GM12864 (cell line): ENCODE measurements around the gene COL5A3.

Experiments used
- DNase-seq: peaks from one replicate; pipeline ENCODE4 v3.0.0-alpha.2; 2011; ENCODE audit warnings: low read depth
- H3K4me3 ChIP-seq: 2 replicates; pipeline ENCODE4 v1.5.1; 2011; ENCODE audit warnings: mild to moderate bottlenecking, low read depth, low read length, control low read depth
- TF ChIP-seq, protein P1 (sequence below): IDR thresholded peaks from 2 replicates; pipeline ENCODE4 v1.5.1; 2011; ENCODE audit warnings: low read depth, mild to moderate bottlenecking, moderate library complexity, low read length, control low read depth, inconsistent platforms; ENCODE audit errors: missing control alignments

The COL5A3 gene

DNA sequence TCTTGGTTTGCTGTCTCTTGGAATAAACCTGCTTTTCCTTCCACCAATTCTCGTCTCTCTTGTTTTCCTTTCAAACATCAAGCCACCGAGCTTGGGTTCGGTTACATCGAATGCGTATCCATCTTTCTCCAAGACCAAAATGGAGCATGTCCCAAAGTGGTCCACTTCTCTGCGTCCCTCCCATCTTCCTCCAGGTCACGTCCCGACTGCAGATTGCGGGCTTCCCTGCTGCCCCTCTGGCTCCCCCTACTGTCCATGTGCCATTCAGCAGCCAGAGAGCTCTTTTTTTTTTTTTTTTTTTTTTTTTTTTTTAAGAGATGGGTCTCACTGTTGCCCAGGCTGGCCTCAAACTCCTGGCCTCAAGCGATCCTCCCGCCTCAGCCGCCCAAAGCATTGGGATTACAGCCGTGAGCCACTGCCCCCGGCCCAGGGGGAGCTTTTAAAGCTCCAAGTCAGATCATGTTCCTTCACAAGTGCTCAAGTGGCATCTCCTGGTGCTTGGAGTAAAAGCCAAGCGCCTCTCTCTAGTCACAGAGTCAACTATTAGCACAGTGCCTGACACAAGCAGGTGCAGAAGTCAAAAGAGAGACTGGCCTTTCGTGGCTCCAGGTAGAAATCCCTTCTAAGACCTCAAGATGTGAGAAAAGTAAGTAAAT lies 10.0 kb downstream of the COL5A3 start:
- no peak overlapping the region for H3K4me3 ChIP-seq
- TF ChIP-seq, protein P1, sequence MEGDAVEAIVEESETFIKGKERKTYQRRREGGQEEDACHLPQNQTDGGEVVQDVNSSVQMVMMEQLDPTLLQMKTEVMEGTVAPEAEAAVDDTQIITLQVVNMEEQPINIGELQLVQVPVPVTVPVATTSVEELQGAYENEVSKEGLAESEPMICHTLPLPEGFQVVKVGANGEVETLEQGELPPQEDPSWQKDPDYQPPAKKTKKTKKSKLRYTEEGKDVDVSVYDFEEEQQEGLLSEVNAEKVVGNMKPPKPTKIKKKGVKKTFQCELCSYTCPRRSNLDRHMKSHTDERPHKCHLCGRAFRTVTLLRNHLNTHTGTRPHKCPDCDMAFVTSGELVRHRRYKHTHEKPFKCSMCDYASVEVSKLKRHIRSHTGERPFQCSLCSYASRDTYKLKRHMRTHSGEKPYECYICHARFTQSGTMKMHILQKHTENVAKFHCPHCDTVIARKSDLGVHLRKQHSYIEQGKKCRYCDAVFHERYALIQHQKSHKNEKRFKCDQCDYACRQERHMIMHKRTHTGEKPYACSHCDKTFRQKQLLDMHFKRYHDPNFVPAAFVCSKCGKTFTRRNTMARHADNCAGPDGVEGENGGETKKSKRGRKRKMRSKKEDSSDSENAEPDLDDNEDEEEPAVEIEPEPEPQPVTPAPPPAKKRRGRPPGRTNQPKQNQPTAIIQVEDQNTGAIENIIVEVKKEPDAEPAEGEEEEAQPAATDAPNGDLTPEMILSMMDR: peak; percentile 85
- peak; percentile 19 for DNase-seq

DNA sequence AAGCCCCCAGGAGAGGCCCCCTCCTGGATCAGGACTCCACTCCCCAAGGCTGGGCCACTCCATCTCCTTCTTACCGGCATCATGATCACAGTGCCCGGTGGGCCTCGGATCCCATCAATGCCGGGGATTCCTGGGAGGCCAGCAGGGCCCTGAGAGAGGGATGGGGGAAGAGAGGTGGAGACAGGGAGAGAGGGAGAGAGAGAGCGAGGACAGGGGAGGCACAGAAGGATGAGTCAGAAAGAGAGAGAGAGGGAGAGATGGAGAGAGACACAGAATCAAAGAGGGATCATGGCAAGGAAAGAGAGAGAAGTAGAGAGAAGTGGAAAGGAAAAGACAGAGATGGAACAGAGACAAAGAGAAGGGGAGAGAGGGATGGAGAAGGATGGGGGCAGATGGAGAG lies 13.8 kb downstream of the COL5A3 start:
- TF ChIP-seq, protein P1: no peak
- no peak for DNase-seq
- no peak overlapping the region for H3K4me3 ChIP-seq

DNA sequence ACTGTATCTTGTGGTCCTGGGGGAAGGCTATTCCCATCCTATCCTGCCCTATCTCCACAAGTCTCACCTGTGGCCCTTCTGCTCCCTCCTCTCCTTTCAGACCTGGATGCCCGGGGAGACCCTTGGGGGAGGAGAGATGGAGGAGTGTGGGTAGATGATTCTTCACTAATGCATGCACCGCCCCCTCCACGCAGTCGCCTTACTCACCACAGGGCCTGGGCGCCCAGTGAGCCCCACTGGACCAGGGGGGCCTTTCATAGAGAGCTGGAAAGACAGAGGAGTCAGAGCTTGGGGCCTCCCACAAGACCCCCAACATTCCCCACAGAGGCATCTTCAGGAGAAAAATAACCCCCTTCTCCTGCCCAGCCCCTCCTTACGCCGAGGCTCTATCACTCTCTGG lies 14.3 kb downstream of the COL5A3 start:
- no peak overlapping the region for H3K4me3 ChIP-seq
- TF ChIP-seq, protein P1: no peak
- DNase-seq: no peak

DNA sequence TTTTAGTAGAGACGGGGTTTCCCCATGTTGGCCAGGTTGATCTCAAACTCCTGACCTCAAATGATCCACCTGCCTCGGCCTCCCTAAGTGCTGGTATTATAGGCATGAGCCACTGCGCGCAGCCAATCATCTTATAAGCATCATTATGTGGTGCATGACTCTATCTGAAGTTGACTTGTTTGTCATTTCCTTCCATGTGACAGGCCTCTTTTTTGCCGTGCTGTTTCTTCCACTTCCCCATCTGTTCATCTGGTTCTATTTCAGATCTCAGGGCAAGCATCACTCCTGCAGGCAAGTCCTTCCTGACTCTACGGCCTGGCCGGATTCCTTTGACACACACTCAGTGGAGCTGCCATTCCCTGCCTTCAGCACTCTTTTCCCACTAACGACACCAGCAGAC lies 15.2 kb downstream of the COL5A3 start:
- TF ChIP-seq, protein P1: no peak
- no peak overlapping the region for H3K4me3 ChIP-seq
- no peak for DNase-seq

DNA sequence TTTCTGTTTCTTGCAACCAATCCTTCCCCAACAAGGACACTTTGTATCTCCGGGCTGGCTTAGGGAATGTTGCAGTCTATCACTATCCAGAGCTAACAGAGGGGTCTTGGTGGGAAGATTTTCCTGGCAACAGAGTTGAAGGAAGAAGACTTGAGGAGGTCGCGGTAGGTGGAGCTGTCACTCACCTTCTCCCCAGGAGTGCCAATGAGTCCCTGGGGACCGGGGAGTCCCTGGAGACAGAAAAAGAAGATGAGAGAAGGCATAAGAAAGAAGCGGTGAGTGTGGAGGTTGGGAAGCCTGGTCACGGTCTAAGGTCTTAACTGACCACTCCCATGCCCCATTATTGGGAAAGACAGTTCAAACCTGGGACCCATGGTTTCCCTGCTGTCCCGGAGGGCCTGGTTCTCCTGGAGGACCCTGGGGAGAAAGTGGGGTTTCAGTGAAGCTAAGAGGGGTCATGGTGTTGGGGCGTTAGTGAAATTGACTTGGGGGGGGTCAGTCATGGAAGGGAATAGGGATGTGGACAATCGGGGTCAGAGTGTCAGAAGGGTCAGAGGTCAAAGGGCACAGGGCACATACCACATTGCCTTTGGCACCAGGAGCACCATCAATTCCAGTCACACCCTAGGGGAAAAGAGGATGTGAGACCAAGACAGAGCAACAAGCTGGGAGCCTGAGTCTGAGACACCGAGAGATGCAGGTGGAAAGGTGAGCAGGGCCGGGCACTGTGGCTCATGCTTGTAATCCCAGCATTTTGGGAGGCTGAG lies 18.7 kb downstream of the COL5A3 start:
- DNase-seq: no peak
- TF ChIP-seq, protein P1: no peak
- no peak overlapping the region for H3K4me3 ChIP-seq

DNA sequence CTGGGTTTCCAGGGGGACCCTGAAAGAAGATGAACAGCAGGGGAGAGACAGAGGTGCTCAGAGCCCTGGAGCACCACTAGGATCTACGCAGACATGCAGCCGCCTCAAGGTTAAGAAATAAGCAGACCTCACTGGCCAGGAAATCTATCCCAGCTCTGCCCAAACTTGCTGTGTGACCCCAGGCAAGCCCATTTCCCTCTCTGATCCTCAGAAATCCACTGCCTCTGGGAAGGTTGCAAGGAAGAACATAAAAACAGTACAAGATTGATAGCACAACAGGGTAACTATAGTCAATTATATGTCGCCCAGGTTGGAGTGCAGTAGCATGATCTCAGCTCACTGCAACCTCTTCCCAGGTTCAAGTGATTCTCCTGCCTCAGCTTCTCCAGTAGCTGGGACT lies 20.8 kb downstream of the COL5A3 start:
- no peak for DNase-seq

More for the DNA sequence above, 20.8 kb downstream of the COL5A3 start:
- no peak overlapping the region for H3K4me3 ChIP-seq
- TF ChIP-seq, protein P1: no peak
